Smooth muscle cell (in vitro differentiated cells): ENCODE measurements around the gene KIF11. TPM values are rescaled to one million over a fixed set of nuclear protein-coding genes. Genes with fewer than 3 reads are reported as not detected.

Experiments
- DNase-seq: peaks from one replicate; lab custom pipeline; 2025; ENCODE audit not compliant: unreplicated experiment; lab: John Stamatoyannopoulos, UW
- H2AFZ ChIP-seq: fragments of 200-600 bp; sonication (generic); 2 replicates; pipeline ENCODE4 v1.6.0; 2016; ENCODE audit warnings: antibody characterized with exemption, low read depth, mild to moderate bottlenecking
- H3F3A ChIP-seq: fragments of 200-600 bp; sonication (generic); 2 replicates; pipeline ENCODE4 v1.6.0; 2017; ENCODE audit warnings: antibody characterized with exemption, low read depth
- H3K27ac ChIP-seq: fragments of 200-600 bp; sonication (generic); 2 replicates; pipeline ENCODE4 v1.5.1; 2016; ENCODE audit warnings: low read depth, mild to moderate bottlenecking
- H3K27me3 ChIP-seq: fragments of 200-600 bp; sonication (generic); 2 replicates; pipeline ENCODE4 v1.6.1; 2016; ENCODE audit warnings: low read depth, mild to moderate bottlenecking
- H3K36me3 ChIP-seq: fragments of 200-600 bp; sonication (generic); 2 replicates; pipeline ENCODE4 v1.5.1; 2016; ENCODE audit warnings: low read depth
- H3K4me1 ChIP-seq: fragments of 200-600 bp; sonication (generic); 2 replicates; pipeline ENCODE4 v1.5.1; 2016; ENCODE audit warnings: low read depth
- H3K4me2 ChIP-seq: fragments of 200-600 bp; sonication (generic); 2 replicates; pipeline ENCODE4 v1.6.0; 2016; ENCODE audit warnings: mild to moderate bottlenecking
- H3K4me3 ChIP-seq: fragments of 200-600 bp; sonication (generic); 2 replicates; pipeline ENCODE4 v1.5.1; 2016; ENCODE audit warnings: mild to moderate bottlenecking
- H3K79me2 ChIP-seq: fragments of 200-600 bp; sonication (generic); 2 replicates; pipeline ENCODE4 v1.6.0; 2016; ENCODE audit warnings: low read depth, mild to moderate bottlenecking
- H3K9ac ChIP-seq: fragments of 200-600 bp; sonication (generic); 2 replicates; pipeline ENCODE4 v1.6.0; 2016; ENCODE audit warnings: low read depth
- H3K9me3 ChIP-seq: fragments of 200-600 bp; sonication (generic); replicated peaks from 2 replicates; pipeline ENCODE4 v1.5.1; 2016; ENCODE audit warnings: low read depth
- H4K20me1 ChIP-seq: fragments of 200-600 bp; sonication (generic); 2 replicates; pipeline ENCODE4 v1.6.0; 2016; ENCODE audit warnings: low read depth
- CTCF ChIP-seq: fragments of 200-600 bp; sonication (generic); IDR thresholded peaks from 2 replicates; pipeline ENCODE4 v1.5.1; 2017; ENCODE audit warnings: borderline replicate concordance, mild to moderate bottlenecking, antibody characterized with exemption; ENCODE audit not compliant: insufficient read depth, poor library complexity, severe bottlenecking
- WGBS: methylation state at CpG from one replicate; pipeline ENCODE4 v1.1.7; 2016; ENCODE audit warnings: low lambda C conversion rate; 5-methylcytosine and 5-hydroxymethylcytosine counted together
- polyA plus RNA-seq: library from polyadenylated mRNA; unstranded; fragments of >200 nt; fragmentation: Nextera tagmentation; extraction: Ambion mirVana; gene quantifications from 2 replicates; pipeline ENCODE4 v1.2.1, GENCODE V29; 2016
- total RNA-seq: library from RNA; depleted of rRNA; stranded (reverse); fragments of >200 nt; gene quantifications from 2 replicates; pipeline ENCODE4 v1.2.3, GENCODE V29; 2014

Gene KIF11
- total and polyA plus RNA-seq, 2 experiments from 2014 or later, result 6.0 to 9.1 TPM

- Histone ChIP-seq H3K9ac (no peak overlapping the region), H2AFZ (no peak overlapping the region), H3K27me3 (no peaks in the 10 kb centered on the region), H4K20me1 (no peaks in the 10 kb centered on the region), H3K36me3 (no peaks in the 10 kb centered on the region), H3K79me2 (no peaks in the 10 kb centered on the region), H3K27ac (no peak overlapping the region), H3K4me1 (no peaks in the 10 kb centered on the region), H3K4me3 (no peak overlapping the region), H3K9me3 (no peaks in the 10 kb centered on the region), H3F3A (no peaks in the 10 kb centered on the region), H3K4me2 (no peak overlapping the region)
- no peak for TF ChIP-seq CTCF
- DNase-seq, result no peak
Observed at GRCh38 chr10:92619368-92619767, 26.4 kb downstream of the KIF11 start.

- WGBS, result 93% methylated on average over 2 of the region's 2 CpGs
- H3F3A ChIP-seq, result no peaks in the 10 kb centered on the region
Observed at GRCh38 chr10:92627845-92628480, 35.0 kb downstream of the KIF11 start.

GRCh38 chr10:92629945-92630344 lies 37.0 kb downstream of the KIF11 start:
- H4K20me1 ChIP-seq, result no peaks in the 10 kb centered on the region
- no peak overlapping the region for H3K4me3 ChIP-seq
- H3K4me1 ChIP-seq, result no peaks in the 10 kb centered on the region
- H3K9me3 ChIP-seq, result no peaks in the 10 kb centered on the region
- no peaks in the 10 kb centered on the region for H3K79me2 ChIP-seq
- H3K9ac ChIP-seq, result no peak overlapping the region
- H3K4me2 ChIP-seq, result no peak overlapping the region
- H3F3A ChIP-seq, result no peaks in the 10 kb centered on the region
- no peaks in the 10 kb centered on the region for H3K27me3 ChIP-seq
- no peak for TF ChIP-seq CTCF
- 98% methylated on average over 2 of the region's 2 CpGs for WGBS
- H2AFZ ChIP-seq, result no peak overlapping the region
- no peak for DNase-seq
- no peak overlapping the region for H3K27ac ChIP-seq
- no peaks in the 10 kb centered on the region for H3K36me3 ChIP-seq

More at GRCh38 chr10:92627845-92628480, 35.0 kb downstream of the KIF11 start:
- Histone ChIP-seq H3K9me3 (no peaks in the 10 kb centered on the region), H4K20me1 (no peaks in the 10 kb centered on the region), H3K9ac (no peak overlapping the region), H3K27ac (no peak overlapping the region), H3K27me3 (no peaks in the 10 kb centered on the region), H3K4me2 (no peak overlapping the region), H3K4me3 (no peak overlapping the region), H2AFZ (no peak overlapping the region), H3K4me1 (no peaks in the 10 kb centered on the region), H3K36me3 (no peaks in the 10 kb centered on the region), H3K79me2 (no peaks in the 10 kb centered on the region)
- TF ChIP-seq CTCF, result no peak
- no peak for DNase-seq

GRCh38 chr10:92638037-92638436 lies 45.1 kb downstream of the KIF11 start:
- DNase-seq, result no peak
- H2AFZ ChIP-seq, result no peak overlapping the region
- no peak overlapping the region for H3K9ac ChIP-seq
- no peak overlapping the region for H3K4me2 ChIP-seq
- TF ChIP-seq CTCF, result no peak
- no peak overlapping the region for H3K27ac ChIP-seq
- H3K79me2 ChIP-seq, result no peaks in the 10 kb centered on the region
- H3K4me3 ChIP-seq, result no peak overlapping the region
- H3K27me3 ChIP-seq, result no peaks in the 10 kb centered on the region
- no peaks in the 10 kb centered on the region for H3K36me3 ChIP-seq
- no peaks in the 10 kb centered on the region for H4K20me1 ChIP-seq
- no peaks in the 10 kb centered on the region for H3K4me1 ChIP-seq
- H3K9me3 ChIP-seq, result no peaks in the 10 kb centered on the region
- H3F3A ChIP-seq, result no peaks in the 10 kb centered on the region
